ENCODE measurements around the gene FBXO44.

FBXO44 gene

GRCh38 chr1:11690397-11691301 is 36.0 kb downstream of the FBXO44 start:
- no peak for DNase-seq (ENCODE audit: low read depth)

DNA sequence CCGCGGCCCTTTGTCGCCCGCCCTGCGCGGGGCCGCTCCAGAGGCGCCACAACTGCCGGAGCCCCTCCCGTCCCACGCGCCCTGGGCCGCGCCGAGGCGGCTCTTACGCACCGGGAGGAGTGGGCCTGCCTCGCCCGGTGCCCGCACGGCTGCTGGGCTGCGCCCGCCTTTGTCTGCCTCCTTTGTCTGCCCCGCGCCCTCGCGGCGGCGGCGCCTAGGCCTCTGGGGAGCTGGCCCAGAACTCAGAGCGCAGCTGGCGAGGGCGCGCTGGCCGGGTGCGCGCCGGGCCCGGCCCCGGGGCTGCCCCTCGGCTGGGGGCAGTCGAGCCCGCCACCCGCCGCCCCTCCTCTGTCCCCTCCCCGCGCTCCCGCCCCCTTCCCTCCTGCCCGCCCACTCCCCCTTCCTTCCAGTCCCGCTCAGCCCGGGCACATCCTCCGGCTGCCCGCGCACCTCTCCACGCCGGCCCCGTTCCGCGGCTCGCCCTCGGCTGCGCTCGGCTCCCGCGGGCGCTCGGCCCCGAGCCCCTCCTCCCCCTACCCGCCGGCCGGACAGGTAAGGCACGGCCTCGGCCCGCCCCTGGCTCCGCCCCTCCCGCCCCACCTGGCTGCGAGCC is 36.7 kb downstream of the FBXO44 start, which contains the start of gene DRAXIN:
DRAXIN (plus strand) TSS at position 409 of the 613 bp plus-strand sequence. CDS start 14,549 bp downstream, outside the sequence.
- DNase-seq (ENCODE audit: low read depth), result no peak

DNA sequence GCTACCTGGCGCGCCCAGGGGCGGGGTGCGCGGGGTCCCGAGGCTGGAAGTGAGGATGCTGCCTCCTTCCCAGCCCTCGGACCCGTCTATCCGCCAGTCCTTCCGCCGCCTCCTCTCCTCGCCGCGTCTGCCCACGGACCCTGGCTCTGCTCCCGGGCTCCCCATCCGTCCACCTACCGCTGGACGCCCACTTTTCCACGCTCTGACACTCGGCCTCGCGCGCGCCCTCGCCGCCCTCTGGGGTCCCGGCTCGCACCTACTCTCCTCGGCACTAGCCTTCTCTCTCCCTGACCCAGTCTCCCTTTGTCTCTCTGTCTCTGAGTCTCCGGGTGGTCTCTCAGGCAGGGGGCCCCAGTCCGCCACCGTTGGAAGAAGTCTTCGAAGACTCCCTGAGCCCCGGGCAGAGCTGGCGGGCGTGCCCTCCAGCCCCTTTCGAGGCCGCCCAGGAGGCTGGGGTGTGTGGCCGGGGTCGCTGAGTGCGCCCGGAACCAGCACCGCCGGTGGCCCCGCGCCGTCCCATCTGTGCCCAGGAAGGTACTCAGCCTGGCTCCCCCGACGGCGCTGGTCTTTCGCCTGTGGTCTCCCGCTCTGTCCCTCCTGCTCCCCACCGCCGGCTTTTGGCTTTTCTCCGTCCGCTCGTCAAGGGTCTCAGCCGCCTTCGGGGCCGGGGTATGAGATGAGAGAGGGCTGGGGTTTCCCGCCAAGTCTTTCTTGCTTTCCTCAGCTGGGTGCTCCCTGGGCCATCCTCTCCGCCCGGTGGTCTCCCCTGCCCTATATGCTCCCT is 37.4 kb downstream of the FBXO44 start:
- no peak for DNase-seq (ENCODE audit: low read depth)

DNA sequence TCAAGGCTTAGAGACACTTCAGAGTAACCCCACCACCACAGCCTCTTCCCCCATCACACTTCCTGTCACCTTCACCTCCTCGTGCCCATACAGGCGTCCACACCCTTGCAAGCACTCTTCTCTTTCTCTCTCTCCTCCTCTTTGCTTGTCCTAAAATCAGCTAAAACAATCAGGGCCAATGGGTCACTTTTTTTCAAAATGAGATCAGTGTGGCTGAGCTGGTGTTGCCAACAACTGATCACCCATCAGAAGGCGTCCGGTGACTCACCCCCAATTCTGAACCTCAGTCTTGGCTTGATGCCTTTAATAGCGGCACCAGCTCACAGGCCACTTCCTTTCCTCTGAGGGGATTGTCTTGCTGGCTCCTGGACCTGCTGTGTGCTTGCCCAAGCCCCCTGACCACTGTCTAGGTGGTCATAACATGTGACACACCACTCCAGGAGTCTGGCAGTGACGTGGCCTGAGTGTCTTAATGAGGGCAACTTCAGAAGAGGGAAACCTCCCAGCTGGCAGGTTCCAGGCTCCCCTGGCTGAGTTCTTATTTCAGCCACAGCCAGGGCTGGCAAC is 38.4 kb downstream of the FBXO44 start:
- DNase-seq (ENCODE audit: low read depth), result peak; percentile 66

DNA sequence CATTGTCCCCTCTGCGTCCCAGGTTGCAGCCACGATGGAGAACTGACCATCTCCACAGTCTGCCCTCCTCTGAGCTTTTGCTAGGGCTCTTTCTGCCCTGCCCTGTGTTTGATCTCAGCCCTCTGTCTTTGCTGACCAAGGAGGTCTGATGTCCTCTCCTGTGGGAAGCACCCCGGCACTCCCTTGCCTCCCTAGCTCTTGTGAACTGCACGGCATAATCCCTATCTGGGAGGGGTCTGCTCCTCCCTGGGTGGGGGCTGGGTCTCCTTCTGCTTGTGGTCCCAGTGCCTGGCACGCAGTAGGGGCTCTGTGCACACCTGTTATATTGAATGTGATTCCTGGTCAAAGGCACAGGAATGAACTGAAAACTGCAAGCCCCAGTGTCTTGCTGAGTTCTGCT is 39.2 kb downstream of the FBXO44 start:
- no peak for DNase-seq (ENCODE audit: low read depth)

DNA sequence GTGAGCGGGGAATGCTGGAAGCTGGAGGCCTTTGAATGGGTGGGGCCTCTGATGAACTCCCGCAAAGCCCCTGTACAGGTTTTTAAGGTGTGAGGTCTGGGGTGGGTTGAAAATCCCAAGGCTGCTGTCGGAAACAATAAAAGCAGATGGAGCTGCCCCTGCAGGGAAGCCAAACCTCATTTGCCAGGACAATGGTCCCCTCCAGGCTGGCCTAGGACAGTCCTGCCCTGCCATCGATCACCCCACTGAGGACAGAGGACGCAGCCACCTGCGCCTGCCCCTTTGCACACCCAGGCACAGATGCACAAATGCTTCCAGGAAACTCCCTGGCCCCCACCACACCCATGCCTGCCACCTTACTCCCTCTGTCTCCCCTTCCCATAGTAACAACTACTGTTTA is 41.2 kb downstream of the FBXO44 start:
- DNase-seq (ENCODE audit: low read depth), result no peak

DNA sequence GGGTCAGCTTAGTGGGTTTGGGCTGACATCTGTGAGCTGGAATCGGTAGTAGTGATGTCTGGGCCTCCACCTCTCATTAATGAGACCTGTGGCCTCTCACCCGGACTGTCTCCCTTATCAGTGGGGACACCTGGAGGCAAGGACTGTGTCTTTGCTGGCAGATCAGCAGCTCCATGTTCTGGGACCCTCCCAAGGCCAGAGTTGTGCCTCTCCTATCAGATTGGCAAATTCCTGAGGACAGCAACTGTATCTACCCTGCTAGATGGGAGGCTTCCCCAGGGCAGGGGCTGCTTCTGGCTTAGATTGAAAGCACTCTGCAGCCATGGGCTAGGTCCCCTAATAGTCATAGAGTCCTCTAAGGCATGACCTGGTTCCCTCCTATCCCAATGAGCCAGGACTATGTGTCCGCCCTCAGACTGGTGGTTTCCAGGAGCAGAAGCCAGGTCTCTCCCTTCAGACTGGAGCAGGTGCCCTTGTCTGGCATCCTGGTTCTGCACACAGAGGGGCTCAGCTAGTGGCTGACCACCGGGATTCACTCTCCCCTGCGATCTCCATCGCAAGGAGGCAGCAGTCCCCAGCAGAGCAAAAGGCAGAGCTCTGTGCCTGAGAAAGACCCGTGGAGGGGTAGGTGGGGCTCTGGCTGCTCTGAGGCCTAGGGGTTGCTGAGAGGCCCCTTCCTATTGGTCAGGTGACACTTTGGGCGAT is 42.7 kb downstream of the FBXO44 start:
- DNase-seq (ENCODE audit: low read depth), result no peak

DNA sequence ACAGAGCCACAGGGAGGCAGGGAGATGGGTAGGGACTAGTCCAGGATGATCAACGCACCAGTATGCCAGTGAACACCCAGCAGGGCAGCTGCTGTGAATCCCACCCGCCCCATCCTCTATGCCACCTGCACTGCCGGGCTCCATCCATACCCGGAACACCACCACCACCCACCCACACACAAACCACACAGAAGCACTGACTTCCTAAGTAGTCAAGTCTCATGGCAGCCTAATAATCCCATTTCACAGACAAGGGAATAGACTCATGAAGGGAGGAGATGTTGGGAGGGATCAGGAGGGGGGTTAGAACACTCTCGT is 43.2 kb downstream of the FBXO44 start:
- no peak for DNase-seq (ENCODE audit: low read depth)

DNA sequence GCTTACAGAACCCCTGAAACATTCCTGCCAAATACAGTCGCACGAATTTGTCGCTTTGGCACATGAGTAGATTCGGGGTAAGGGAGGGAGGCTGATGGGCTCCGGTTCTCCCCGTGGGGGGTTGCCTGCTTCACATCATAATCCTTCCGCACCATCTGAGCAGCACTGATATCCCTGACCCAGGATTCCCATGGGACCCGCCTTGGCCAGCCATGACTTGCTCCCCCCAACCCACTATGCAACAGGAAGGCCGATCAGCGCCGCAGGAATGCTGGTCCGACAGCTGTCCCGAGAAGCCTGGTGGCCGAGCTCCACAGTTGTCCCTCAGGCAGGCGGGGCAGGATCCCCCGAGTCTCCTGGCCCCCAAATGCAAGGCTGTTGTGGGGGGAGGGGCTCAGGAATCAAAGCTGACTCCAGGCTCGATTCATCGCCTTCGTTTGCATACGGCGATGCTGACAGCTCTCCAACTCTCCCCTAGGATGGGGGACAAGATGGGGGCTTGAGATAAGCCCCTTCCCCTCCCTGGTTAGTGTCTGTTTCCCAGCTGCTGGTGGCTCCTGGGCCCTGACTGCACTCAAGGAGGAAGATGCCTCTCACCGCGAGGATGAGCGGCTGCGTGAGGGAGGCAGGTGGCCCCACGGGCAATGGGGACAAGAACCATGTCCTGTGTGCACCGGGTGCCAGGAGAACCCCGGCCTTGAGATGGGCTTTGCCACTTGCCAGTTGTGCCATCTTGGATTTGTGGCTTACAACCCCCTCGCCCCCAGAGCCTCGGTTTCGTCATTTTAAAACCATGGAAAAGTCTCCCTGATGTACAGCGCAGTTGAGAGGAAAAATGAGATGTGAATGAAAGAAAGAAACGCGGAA is 46.2 kb downstream of the FBXO44 start:
- DNase-seq (ENCODE audit: low read depth), result no peak

DNA sequence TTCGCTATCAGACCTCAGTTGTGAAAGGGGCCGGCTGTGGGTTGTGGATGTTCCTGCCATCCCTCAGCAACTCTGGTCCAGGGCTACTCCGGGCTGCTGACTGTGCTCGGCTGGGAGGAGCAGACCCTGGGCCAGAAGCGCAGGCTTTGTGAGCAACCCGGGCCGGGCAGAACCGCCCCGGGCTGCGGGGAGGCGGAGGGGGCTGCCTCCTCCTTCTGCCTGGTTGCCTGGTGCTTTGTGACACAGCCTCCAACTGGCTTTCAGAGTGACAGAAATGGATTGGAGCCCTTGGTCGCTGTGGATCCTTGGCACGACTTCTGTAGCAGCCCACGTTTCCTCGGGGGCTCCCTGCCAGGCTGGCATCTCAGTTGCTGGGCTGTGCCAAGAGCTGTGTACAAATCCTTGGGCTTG is 46.9 kb downstream of the FBXO44 start:
- DNase-seq (ENCODE audit: low read depth), result no peak

DNA sequence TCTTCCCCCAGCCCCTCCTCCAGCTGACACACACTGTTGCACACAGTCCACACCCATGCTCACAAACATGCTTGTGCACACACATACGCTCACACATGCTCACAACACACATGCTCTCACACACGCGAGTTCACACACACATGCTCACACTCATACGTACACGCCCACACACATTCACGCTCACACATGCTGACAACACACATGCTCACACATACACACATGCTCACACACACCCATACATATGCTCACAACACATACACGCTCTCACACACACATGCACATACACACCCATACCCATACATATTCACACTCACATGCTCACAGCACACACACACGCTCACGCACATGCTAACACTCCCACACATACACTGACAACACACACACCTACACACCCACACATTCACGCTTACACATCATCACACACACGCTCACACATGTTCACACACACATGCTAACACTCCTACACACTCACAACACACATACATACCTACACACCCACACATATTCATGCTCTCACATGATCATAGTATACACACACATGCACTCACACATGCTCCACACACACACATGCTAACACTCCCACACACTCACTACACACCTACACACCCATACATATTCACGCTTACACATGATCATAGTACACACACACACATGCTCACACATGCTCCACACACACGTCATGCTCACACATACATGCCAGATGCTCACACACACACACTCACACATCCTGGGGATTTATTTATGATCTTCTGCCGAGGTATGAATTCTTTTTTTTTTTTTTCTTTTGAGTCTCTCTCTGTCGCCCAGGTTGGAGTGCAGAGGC is 47.5 kb downstream of the FBXO44 start:
- DNase-seq (ENCODE audit: low read depth), result no peak

DNA sequence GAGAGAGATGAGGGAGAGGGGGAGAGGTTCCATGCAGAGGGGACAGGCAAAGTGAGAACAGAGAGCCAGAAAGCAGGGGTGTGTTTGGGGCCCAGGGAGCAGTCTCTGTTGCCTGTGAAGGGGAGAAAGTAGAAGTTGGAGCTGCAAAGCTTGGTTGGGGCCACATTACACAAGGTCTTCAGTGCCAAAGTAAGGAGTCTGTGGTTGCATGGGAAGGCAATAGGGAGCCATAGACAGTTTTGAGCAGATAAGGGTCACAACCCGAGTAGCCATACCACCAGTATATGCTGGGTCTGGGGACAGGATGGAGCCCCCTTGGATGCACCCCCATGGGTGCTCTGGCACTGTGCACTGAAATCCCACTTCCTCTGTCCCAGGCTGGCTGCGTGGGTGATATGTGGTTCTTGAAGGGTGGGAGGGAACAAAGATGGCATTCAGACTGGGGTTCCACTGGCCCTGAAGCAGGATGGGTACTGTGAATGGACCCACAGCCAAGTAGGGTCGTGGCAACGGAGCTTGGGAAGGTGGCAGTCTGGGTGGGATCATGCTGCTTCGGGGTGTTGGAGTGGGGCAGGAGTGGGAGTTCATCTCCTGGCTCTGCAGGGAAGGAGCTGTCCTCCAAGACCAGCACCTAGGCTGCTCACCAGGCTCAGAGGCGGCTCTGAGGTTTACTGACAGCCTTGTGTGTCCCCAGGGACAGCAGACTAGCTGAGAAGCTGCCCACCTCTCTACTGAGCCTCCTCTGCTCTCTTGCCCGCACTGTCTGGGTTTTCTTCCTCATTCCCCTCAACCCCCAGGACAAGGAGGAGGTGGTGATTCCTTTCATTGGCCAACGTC is 48.9 kb downstream of the FBXO44 start:
- no peak for DNase-seq (ENCODE audit: low read depth)

GRCh38 chr1:11704194-11704529 is 49.5 kb downstream of the FBXO44 start:
- DNase-seq (ENCODE audit: low read depth), result no peak

DNA sequence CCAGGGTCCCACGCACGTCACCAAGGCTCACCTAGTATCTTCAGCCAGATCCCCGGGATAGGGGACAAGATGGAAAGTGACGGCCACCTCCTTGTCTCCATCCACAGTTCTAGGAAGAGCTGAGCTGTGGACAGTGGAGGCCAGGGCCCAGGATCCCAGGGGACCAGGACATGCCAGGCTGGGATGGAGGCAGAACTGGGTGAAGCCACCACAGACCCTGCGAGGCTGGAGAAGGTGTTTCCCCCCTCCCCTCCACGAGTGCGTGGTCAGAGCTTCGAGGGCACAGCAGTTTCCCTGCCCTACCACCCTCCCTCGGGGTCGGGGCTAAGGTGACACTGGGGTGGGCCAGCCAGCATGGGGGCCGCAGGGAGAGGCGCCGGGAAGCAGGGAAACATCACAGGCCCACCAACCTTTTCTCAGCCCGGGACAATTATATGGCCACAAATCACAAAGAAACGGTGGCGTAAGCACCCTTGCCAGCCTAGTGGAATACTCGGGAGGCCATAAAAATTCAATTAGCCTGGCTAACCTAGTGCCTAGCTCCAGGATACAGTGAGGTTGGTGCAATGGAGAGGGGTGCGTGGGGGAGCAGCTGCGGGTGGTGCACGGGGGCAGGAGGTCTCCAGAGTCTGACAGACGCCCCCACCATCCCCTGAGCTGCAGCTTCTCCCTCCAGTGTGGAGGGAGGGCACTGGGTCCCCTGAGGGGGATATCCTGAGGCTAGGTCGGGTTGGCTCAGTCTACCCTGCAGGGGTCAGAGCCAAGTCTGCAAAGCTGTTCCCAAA is 50.2 kb downstream of the FBXO44 start:
- DNase-seq (ENCODE audit: low read depth), result no peak

GRCh38 chr1:11705596-11705995 is 50.9 kb downstream of the FBXO44 start:
- DNase-seq (ENCODE audit: low read depth), result no peak

- no peak for DNase-seq (ENCODE audit: low read depth)
These were observed 51.6 kb downstream of the FBXO44 start for GRCh38 chr1:11706292-11706691.

DNA sequence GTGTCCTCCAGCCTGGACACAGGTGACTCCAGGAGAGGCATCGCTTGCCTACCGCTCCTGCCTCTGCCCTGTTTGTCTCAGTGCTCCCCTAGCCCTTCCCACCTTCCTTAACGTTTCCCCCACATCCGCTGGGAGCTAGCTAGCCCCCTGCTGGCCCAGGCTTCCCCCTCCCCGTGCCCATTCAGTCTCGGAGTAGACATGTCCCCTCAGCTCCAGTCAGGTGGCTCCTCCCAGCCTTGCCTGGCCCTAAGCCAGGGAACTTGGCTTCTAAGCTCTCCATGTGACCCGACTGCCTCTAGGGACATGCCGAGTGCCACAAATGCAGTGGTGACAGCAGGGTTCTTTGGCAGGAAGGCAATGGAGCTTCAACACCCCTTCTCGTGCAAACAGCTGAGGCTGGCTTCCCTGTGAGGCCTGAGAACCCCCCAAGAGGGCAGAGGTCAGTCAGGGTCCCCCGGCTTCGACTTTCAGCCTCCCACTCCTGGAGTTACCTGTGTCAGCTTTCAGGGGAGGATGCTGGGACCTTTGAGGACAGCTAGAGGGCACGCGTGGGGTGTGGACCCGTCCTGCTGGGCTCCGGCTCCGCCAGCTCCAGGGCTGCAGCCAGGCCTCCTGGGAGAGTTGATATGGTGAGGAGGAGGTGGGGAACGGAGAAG is 53.1 kb downstream of the FBXO44 start:
- DNase-seq (ENCODE audit: low read depth), result no peak
